HepG2 (cell line): ENCODE data around the gene ETFB. TPM values are rescaled to one million over a fixed set of nuclear protein-coding genes. Genes with fewer than 3 reads are reported as not detected.

Experiments
- ATAC-seq: fragments of 200-7000 bp; cut with Tn5 transposase; 3 replicates; pipeline ENCODE4 v1.9.1; 2020; ENCODE audit warnings: mild to moderate bottlenecking, moderate library complexity
- BruUV-seq: library from RNA; stranded (reverse); fragments of 400-500 nt; replicated peaks from 2 replicates; lab custom pipeline; 2021; lab: Mats Ljungman, UMichigan
- CTCF ChIA-PET: fragments of 300-600 bp; formaldehyde crosslinking; extraction: SDS; loops from one replicate; lab custom pipeline; 2021; ENCODE audit warnings: low total read pairs, inconsistent platforms, low intra/inter-chr PET ratio; lab: Yijun Ruan, JAX
- POLR2A ChIA-PET: fragments of 350-600 bp; sonication (Branson Sonifier 250); formaldehyde crosslinking; loops from one replicate; lab custom pipeline; 2020; ENCODE audit warnings: antibody characterized with exemption, inconsistent platforms; lab: Yijun Ruan, JAX
- DNase-seq: peaks from one replicate; pipeline ENCODE4 v3.0.0-alpha.2; 2015; ENCODE audit warnings: low spot score
- FAIRE-seq: peaks from 3 replicates; lab custom pipeline; 2011; peaks lifted over from hg19 to GRCh38; lab: Jason Lieb, UNC
- H2AFZ ChIP-seq: one replicate; pipeline ENCODE4 v1.6.1; 2011; ENCODE audit warnings: low read length, inconsistent platforms
- H3K27ac ChIP-seq: fragments of 300-600 bp; 3 replicates; pipeline ENCODE4 v1.8.0; 2011; ENCODE audit warnings: mixed run types, mild to moderate bottlenecking, mixed read lengths, low read length, inconsistent platforms; ENCODE audit not compliant: insufficient read depth; ENCODE audit errors: extremely low read length
- H3K27me3 ChIP-seq, 2 experiments: fragments of 200-600 bp in 1 of 2; 2 replicates in 1 of 2; 3 replicates in 1 of 2; pipeline versions ENCODE4 v1.6.0 to v1.8.0; 2011; ENCODE audit warnings: low read length in 2 of 2, mild to moderate bottlenecking in 2 of 2, moderate library complexity in 2 of 2, inconsistent platforms in 1 of 2; ENCODE audit not compliant: insufficient read depth in 2 of 2, control insufficient read depth in 1 of 2
- H3K36me3 ChIP-seq, 2 experiments: fragments of 200-600 bp in 1 of 2; replicated peaks in 1 of 2; 2 replicates in 1 of 2; 3 replicates in 1 of 2; pipeline versions ENCODE4 v1.5.1 to v1.8.0; 2011; ENCODE audit warnings: low read length in 2 of 2, inconsistent platforms in 1 of 2; ENCODE audit not compliant: insufficient read depth in 2 of 2, control insufficient read depth in 1 of 2
- H3K4me1 ChIP-seq: 2 replicates; pipeline ENCODE4 v1.5.1; 2012; ENCODE audit warnings: low read length, inconsistent platforms; ENCODE audit not compliant: insufficient read depth
- H3K4me2 ChIP-seq: 2 replicates; pipeline ENCODE4 v1.6.0; 2011; ENCODE audit warnings: low read depth, low read length, inconsistent platforms
- H3K4me3 ChIP-seq, 3 experiments: fragments of 200-600 bp in 1 of 3; sonication (generic), shearing (Covaris generic) in 1 of 3; replicated peaks in 1 of 3; 2 replicates each; pipeline ENCODE4 v1.5.1; 2011 to 2016; ENCODE audit warnings: low read length in 3 of 3, inconsistent platforms in 2 of 3, low read depth in 2 of 3, mild to moderate bottlenecking in 2 of 3, control low read depth in 1 of 3, mixed read lengths in 1 of 3; ENCODE audit not compliant: insufficient read depth in 1 of 3
- H3K79me2 ChIP-seq: one replicate; pipeline ENCODE4 v1.6.1; 2011; ENCODE audit warnings: low read length, inconsistent platforms; ENCODE audit not compliant: insufficient read depth
- H3K9ac ChIP-seq: 2 replicates; pipeline ENCODE4 v1.6.0; 2011; ENCODE audit warnings: mild to moderate bottlenecking, low read depth, low read length, inconsistent platforms; ENCODE audit not compliant: insufficient read depth
- H3K9me3 ChIP-seq: 2 replicates; pipeline ENCODE4 v1.5.1; 2012; ENCODE audit warnings: mild to moderate bottlenecking, low read length
- H4K20me1 ChIP-seq: 2 replicates; pipeline ENCODE4 v1.6.0; 2011; ENCODE audit warnings: inconsistent platforms, mild to moderate bottlenecking, low read length, moderate library complexity; ENCODE audit not compliant: insufficient read depth
- CCDC6 ChIP-seq: sonication (generic); formaldehyde crosslinking; IDR thresholded peaks from 2 replicates; pipeline ENCODE4 v1.8.1; 2022; ENCODE audit warnings: mild to moderate bottlenecking, missing genetic modification reagents, moderate library complexity
- GZF1 ChIP-seq: sonication (generic); formaldehyde crosslinking; IDR thresholded peaks from 2 replicates; pipeline ENCODE4 v1.5.1; 2020; ENCODE audit warnings: mild to moderate bottlenecking, missing genetic modification reagents
- ZNF44 ChIP-seq: sonication (generic); formaldehyde crosslinking; IDR thresholded peaks from 2 replicates; pipeline ENCODE4 v1.5.1; 2020; ENCODE audit warnings: mild to moderate bottlenecking, missing genetic modification reagents
- ZNF629 ChIP-seq: sonication (generic); formaldehyde crosslinking; conservative IDR thresholded peaks from 2 replicates; pipeline ENCODE4 v1.5.0; 2020; ENCODE audit warnings: missing genetic modification reagents
- ZNF878 ChIP-seq: sonication (generic); formaldehyde crosslinking; IDR thresholded peaks from 2 replicates; pipeline ENCODE4 v1.8.1; 2023; ENCODE audit warnings: mild to moderate bottlenecking, missing genetic modification reagents, moderate library complexity
- WGBS: methylation state at CpG from one replicate; pipeline ENCODE4 v1.1.6; 2017; ENCODE audit warnings: low lambda C conversion rate; 5-methylcytosine and 5-hydroxymethylcytosine counted together
- in situ Hi-C: cut with HindIII; loops from 2 replicates; pipeline ENCODE4 v1.10.0; 2017; ENCODE audit warnings: low pct_unique_long_range_greater_than_20kb; ENCODE audit not compliant: extremely low pct_ligation_motif_present
- intact Hi-C: fragments of 100-400 bp; cut with micrococcal nuclease; formaldehyde crosslinking; loops from one replicate; pipeline ENCODE4 v1.10.0; 2022; ENCODE audit not compliant: unreplicated experiment
- polyA plus RNA-seq, 8 experiments: library from polyadenylated mRNA; depleted of rRNA in 3 of 8; stranded (reverse) in 7 of 8; unstranded in 1 of 8; fragments of >200 nt; fragmentation: Illumina TruSeq in 4 of 8; extraction: Trizol in 4 of 8; gene quantifications; 2 replicates each; pipeline versions ENCODE4 v1.2.1 to v1.2.3, GENCODE V29; 2011 to 2016; ENCODE audit warnings: low read depth in 4 of 8, missing spikeins in 1 of 8, mixed read lengths in 1 of 8; ENCODE audit not compliant: insufficient read depth in 1 of 8
- total RNA-seq, 5 experiments: library from RNA; depleted of rRNA; stranded (reverse); fragments of >200 nt; fragmentation: Illumina TruSeq; extraction: Trizol; gene quantifications; 2 replicates each; pipeline ENCODE4 v1.2.3, GENCODE V29; 2016; ENCODE audit warnings: low read depth in 1 of 5
- TF ChIP-seq, protein P1 (sequence below): sonication (generic); formaldehyde crosslinking; IDR thresholded peaks from 2 replicates; pipeline ENCODE4 v1.5.0; 2020; ENCODE audit warnings: missing genetic modification reagents

ETFB gene
- total and polyA plus RNA-seq, 2 of the 13 experiments (the other 11 are each of a cell fraction or from before 2014, with no cell fraction given), result 678 to 1,314 TPM

DNA sequence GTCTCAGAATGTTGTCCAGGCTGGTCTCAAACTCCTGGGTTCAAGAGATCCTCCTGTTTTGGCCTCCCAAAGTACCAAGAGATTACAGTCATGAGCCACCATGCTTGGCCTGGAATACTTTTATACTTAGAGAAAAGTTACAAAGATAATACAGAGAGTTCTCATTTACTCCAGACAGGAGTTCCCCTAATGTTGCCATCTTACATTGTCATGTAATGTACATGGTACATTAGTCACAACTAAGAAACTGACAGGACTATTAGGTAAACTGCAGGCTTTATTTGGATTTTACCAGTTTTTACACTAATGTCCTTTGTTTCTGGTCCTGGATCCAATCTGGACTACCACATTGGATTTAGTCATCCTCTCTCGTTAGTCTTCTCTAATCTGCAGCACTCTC is 26.5 kb upstream of the ETFB start:
- no peak overlapping the region for H2AFZ ChIP-seq
- no TSS peak for BruUV-seq
- 93% methylated on average over 1 of the region's 1 CpG for WGBS
- no peaks in the 10 kb centered on the region for H3K79me2 ChIP-seq
- no peak overlapping the region for H3K4me3 ChIP-seq
- CTCF ChIA-PET, result interaction anchor here (2.3 kb wide), 1 partner anchor 54 kb away, joined by 9 read pairs; no protein-coding TSS in a partner anchor
- no peak for ATAC-seq
- H4K20me1 ChIP-seq, result no peaks in the 10 kb centered on the region
- H3K9me3 ChIP-seq, result no peaks in the 10 kb centered on the region
- TF ChIP-seq GZF1 (CRISPR knock-in tag) (no peak), ZNF44 (no peak), ZNF878 (CRISPR knock-in tag) (no peak), CCDC6 (CRISPR knock-in tag) (no peak)
- no peak overlapping the region for H3K9ac ChIP-seq
- H3K4me2 ChIP-seq, result no peak overlapping the region
- H3K36me3 ChIP-seq, result no peaks in the 10 kb centered on the region
- intact Hi-C loops, result no loop called here
- in situ Hi-C loops, result no loop called here
- H3K27me3 ChIP-seq, result no peaks in the 10 kb centered on the region
- peaks cover 59% of the 10 kb centered on the region for H3K4me1 ChIP-seq
- no peak for FAIRE-seq
- no peak for DNase-seq
- POLR2A ChIA-PET, result interaction anchor here (2.6 to 3.3 kb wide), 2 partner anchors 25 to 27 kb away, joined by 27 to 29 read pairs; partner anchors contain the start of gene ETFB
- H3K27ac ChIP-seq, result no peak overlapping the region

DNA sequence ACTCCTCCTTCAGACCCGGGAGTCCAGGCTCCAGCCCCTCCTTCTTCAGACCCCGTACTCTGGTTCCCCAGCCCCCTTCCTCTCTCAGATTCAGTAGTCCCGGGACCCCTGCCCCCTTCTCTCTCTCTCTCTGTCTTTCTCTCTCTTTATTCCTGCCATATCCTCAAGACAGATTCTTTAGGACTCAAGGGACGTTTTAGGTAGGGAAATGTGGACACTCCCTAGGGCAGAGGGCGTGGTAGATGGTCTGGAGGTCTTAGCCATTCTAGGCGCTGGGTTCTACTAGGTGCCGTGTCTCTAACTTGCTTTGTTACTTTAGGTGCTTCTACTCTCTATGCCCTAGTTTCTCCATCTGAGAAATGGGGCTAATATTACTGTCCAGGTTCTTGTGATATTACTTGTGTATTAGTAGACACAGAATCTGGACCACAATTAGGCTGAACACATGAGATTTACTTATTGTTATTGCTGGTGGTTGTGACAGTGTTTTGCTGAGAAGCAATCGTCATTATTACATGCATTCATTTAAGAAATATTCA is 25.0 kb upstream of the ETFB start:
- no peaks in the 10 kb centered on the region for H4K20me1 ChIP-seq
- H3K4me1 ChIP-seq, result peaks cover 64% of the 10 kb centered on the region
- BruUV-seq, result no TSS peak
- ATAC-seq (no peak), FAIRE-seq (no peak), DNase-seq (no peak)
- H3K4me3 ChIP-seq, result no peak overlapping the region
- 0 out of 2 replicates have a peak overlapping the region, but pooled peaks have one; percentile 12 for H3K4me2 ChIP-seq
- intact Hi-C loops (no loop called here), in situ Hi-C loops (no loop called here)
- no peaks in the 10 kb centered on the region for H3K27me3 ChIP-seq
- ChIA-PET CTCF (no interaction called here), POLR2A (interaction anchor here (4.1 kb wide), 1 partner anchor 25 kb away, joined by 28 read pairs; the partner anchor contains the start of gene ETFB)
- no peak overlapping the region for H3K27ac ChIP-seq
- H3K36me3 ChIP-seq, result no peaks in the 10 kb centered on the region
- H3K9me3 ChIP-seq, result no peaks in the 10 kb centered on the region
- no peak overlapping the region for H2AFZ ChIP-seq
- WGBS, result 85% methylated on average over 8 of the region's 8 CpGs
- no peak overlapping the region for H3K9ac ChIP-seq
- H3K79me2 ChIP-seq, result no peaks in the 10 kb centered on the region
- peak; percentile 72 for TF ChIP-seq ZNF629
- TF ChIP-seq, protein P1, sequence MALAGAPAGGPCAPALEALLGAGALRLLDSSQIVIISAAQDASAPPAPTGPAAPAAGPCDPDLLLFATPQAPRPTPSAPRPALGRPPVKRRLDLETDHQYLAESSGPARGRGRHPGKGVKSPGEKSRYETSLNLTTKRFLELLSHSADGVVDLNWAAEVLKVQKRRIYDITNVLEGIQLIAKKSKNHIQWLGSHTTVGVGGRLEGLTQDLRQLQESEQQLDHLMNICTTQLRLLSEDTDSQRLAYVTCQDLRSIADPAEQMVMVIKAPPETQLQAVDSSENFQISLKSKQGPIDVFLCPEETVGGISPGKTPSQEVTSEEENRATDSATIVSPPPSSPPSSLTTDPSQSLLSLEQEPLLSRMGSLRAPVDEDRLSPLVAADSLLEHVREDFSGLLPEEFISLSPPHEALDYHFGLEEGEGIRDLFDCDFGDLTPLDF (CRISPR knock-in tag), result no peak
